AG09309 (cell line): ENCODE results near the gene EAF2.

Experiments
- DNase-seq: peaks from one replicate; pipeline ENCODE4 v3.0.0-alpha.2; 2010; ENCODE audit warnings: low read depth
- H3K4me3 ChIP-seq: 2 replicates; pipeline ENCODE4 v1.5.1; 2011; ENCODE audit warnings: mild to moderate bottlenecking, low read depth, low read length, moderate library complexity; ENCODE audit not compliant: control insufficient read depth
- TF ChIP-seq, protein P1 (sequence below): IDR thresholded peaks from 2 replicates; pipeline ENCODE4 v1.5.1; 2011; ENCODE audit warnings: mild to moderate bottlenecking, low read depth, low read length, inconsistent platforms; ENCODE audit not compliant: insufficient read depth, control insufficient read depth; ENCODE audit errors: missing control alignments

Gene EAF2

GRCh38 chr3:121924734-121925133, 89.7 kb downstream of the EAF2 start:
- TF ChIP-seq, protein P1, sequence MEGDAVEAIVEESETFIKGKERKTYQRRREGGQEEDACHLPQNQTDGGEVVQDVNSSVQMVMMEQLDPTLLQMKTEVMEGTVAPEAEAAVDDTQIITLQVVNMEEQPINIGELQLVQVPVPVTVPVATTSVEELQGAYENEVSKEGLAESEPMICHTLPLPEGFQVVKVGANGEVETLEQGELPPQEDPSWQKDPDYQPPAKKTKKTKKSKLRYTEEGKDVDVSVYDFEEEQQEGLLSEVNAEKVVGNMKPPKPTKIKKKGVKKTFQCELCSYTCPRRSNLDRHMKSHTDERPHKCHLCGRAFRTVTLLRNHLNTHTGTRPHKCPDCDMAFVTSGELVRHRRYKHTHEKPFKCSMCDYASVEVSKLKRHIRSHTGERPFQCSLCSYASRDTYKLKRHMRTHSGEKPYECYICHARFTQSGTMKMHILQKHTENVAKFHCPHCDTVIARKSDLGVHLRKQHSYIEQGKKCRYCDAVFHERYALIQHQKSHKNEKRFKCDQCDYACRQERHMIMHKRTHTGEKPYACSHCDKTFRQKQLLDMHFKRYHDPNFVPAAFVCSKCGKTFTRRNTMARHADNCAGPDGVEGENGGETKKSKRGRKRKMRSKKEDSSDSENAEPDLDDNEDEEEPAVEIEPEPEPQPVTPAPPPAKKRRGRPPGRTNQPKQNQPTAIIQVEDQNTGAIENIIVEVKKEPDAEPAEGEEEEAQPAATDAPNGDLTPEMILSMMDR = no peak
- no peak overlapping the region for H3K4me3 ChIP-seq
- no peak for DNase-seq

- H3K4me3 ChIP-seq = no peak overlapping the region
- DNase-seq = no peak
- TF ChIP-seq, protein P1 = no peak
These were observed 91.4 kb downstream of the EAF2 start for GRCh38 chr3:121926380-121926779.
